ENCODE measurements around the gene ACYP2. TPM values are rescaled to one million over a fixed set of nuclear protein-coding genes. Genes with fewer than 3 reads are reported as not detected.

The ACYP2 gene
- total RNA-seq, 1 donor from 2014 or later = 10.1 TPM

DNA sequence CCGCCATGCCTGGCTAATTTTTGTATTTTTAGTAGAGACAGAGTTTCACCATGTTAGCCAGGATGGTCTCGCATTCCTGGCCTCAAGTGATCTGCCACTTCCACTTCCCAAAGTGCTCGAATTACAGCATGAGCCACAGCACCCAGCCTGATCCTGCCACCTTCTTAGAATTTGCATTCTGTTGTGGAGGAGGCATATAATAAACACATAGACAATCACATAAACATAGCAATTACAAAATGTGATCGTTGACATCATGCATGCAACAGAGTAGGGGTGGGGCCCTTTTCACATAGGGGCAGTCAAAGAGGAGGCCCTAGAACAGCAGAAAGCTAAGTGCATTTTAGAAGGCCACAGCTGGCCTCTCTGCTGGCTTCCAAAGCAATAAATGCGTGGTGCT, 180.5 kb downstream of the ACYP2 start:
- peaks cover 8% of the 10 kb centered on the region for H3K27me3 Mint-ChIP-seq
- TF ChIP-seq, protein P1, sequence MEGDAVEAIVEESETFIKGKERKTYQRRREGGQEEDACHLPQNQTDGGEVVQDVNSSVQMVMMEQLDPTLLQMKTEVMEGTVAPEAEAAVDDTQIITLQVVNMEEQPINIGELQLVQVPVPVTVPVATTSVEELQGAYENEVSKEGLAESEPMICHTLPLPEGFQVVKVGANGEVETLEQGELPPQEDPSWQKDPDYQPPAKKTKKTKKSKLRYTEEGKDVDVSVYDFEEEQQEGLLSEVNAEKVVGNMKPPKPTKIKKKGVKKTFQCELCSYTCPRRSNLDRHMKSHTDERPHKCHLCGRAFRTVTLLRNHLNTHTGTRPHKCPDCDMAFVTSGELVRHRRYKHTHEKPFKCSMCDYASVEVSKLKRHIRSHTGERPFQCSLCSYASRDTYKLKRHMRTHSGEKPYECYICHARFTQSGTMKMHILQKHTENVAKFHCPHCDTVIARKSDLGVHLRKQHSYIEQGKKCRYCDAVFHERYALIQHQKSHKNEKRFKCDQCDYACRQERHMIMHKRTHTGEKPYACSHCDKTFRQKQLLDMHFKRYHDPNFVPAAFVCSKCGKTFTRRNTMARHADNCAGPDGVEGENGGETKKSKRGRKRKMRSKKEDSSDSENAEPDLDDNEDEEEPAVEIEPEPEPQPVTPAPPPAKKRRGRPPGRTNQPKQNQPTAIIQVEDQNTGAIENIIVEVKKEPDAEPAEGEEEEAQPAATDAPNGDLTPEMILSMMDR (conservative IDR thresholded peaks at IDR 0.05) = no peak
- no peaks in the 10 kb centered on the region for H3K36me3 Mint-ChIP-seq
- peaks cover 6% of the 10 kb centered on the region for H3K4me1 Mint-ChIP-seq (ENCODE audit: unreplicated experiment)
- no peak overlapping the region for H3K4me3 Mint-ChIP-seq
- H3K27ac Mint-ChIP-seq = no peak overlapping the region
- DNase-seq (ENCODE audit: extremely low spot score, unreplicated experiment) = no peak
- H3K9me3 Mint-ChIP-seq = no peaks in the 10 kb centered on the region

- peaks cover 6% of the 10 kb centered on the region for H3K4me1 Mint-ChIP-seq (ENCODE audit: unreplicated experiment)
- H3K27ac Mint-ChIP-seq = no peak overlapping the region
- H3K9me3 Mint-ChIP-seq = no peaks in the 10 kb centered on the region
- H3K4me3 Mint-ChIP-seq = no peak overlapping the region
- TF ChIP-seq, protein P1 (conservative IDR thresholded peaks at IDR 0.05) = no peak
- H3K27me3 Mint-ChIP-seq = no peaks in the 10 kb centered on the region
- no peak for DNase-seq (ENCODE audit: extremely low spot score, unreplicated experiment)
- H3K36me3 Mint-ChIP-seq = no peaks in the 10 kb centered on the region
Measured at GRCh38 chr2:54298514-54298913, 183.1 kb downstream of the ACYP2 start.

GRCh38 chr2:54303631-54304030, 188.2 kb downstream of the ACYP2 start:
- Mint-ChIP-seq H3K4me3 (no peak overlapping the region), H3K27ac (no peak overlapping the region), H3K36me3 (no peaks in the 10 kb centered on the region), H3K27me3 (no peaks in the 10 kb centered on the region), H3K4me1 (ENCODE audit: unreplicated experiment) (no peaks in the 10 kb centered on the region), H3K9me3 (no peaks in the 10 kb centered on the region)
- TF ChIP-seq, protein P1 (conservative IDR thresholded peaks at IDR 0.05) = no peak
- DNase-seq (ENCODE audit: extremely low spot score, unreplicated experiment) = no peak

- Mint-ChIP-seq H3K27ac (no peak overlapping the region), H3K9me3 (no peaks in the 10 kb centered on the region)
Measured at GRCh38 chr2:54306556-54306955, 191.1 kb downstream of the ACYP2 start.

GRCh38 chr2:54308186-54308585, 192.8 kb downstream of the ACYP2 start:
- H3K9me3 Mint-ChIP-seq = no peaks in the 10 kb centered on the region
- no peaks in the 10 kb centered on the region for H3K36me3 Mint-ChIP-seq
- no peaks in the 10 kb centered on the region for H3K27me3 Mint-ChIP-seq
- no peak for DNase-seq (ENCODE audit: extremely low spot score, unreplicated experiment)
- H3K27ac Mint-ChIP-seq = peak overlapping the region; percentile 68
- H3K4me3 Mint-ChIP-seq = no peak overlapping the region
- TF ChIP-seq, protein P1 (conservative IDR thresholded peaks at IDR 0.05) = no peak
- no peaks in the 10 kb centered on the region for H3K4me1 Mint-ChIP-seq (ENCODE audit: unreplicated experiment)

More at GRCh38 chr2:54306556-54306955, 191.1 kb downstream of the ACYP2 start:
- Mint-ChIP-seq H3K4me3 (no peak overlapping the region), H3K36me3 (no peaks in the 10 kb centered on the region), H3K27me3 (no peaks in the 10 kb centered on the region), H3K4me1 (ENCODE audit: unreplicated experiment) (no peaks in the 10 kb centered on the region)
- TF ChIP-seq, protein P1 (conservative IDR thresholded peaks at IDR 0.05) = no peak
- no peak for DNase-seq (ENCODE audit: extremely low spot score, unreplicated experiment)

DNA sequence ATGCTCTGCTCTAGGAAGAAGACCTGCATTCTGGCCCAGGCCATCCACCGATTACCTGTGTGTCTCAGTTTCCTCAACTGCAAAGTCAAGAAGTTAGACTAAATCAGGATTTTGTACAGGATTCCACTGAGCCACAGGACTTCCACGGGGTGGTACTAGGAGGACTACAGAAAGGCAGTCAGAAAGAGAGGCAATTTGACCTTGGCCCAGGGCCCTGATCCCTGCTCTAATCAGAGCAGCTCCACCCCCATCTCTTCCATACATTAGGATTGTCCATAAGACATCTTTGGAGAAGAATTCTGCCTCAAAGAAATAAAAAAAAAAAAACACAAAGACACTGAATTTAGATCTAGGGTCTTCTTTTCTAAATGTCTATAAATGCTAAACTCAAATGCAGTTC, 193.4 kb downstream of the ACYP2 start:
- H3K4me1 Mint-ChIP-seq (ENCODE audit: unreplicated experiment) = no peaks in the 10 kb centered on the region
- TF ChIP-seq, protein P1 (conservative IDR thresholded peaks at IDR 0.05) = no peak
- H3K4me3 Mint-ChIP-seq = no peak overlapping the region
- no peaks in the 10 kb centered on the region for H3K9me3 Mint-ChIP-seq
- no peaks in the 10 kb centered on the region for H3K36me3 Mint-ChIP-seq
- H3K27ac Mint-ChIP-seq = no peak overlapping the region
- no peak for DNase-seq (ENCODE audit: extremely low spot score, unreplicated experiment)
- no peaks in the 10 kb centered on the region for H3K27me3 Mint-ChIP-seq
